ACHN (cell line): ENCODE measurements around the gene SLC35A2.
"Not testable (repeated sequence)": the region's sequence is repeated elsewhere in the genome, so short reads cannot be mapped to it uniquely, and the experiment has no call there.

ENCODE experiments used
- DNase-seq: peaks from one replicate; pipeline ENCODE4 v3.0.0-alpha.2; 2015
- in situ Hi-C: cut with HindIII; loops from 2 replicates; pipeline ENCODE4 v1.10.0; 2017; ENCODE audit warnings: low sequenced_read_pairs, low pct_ligation_motif_present, low pct_unique_long_range_greater_than_20kb

The SLC35A2 gene

DNA sequence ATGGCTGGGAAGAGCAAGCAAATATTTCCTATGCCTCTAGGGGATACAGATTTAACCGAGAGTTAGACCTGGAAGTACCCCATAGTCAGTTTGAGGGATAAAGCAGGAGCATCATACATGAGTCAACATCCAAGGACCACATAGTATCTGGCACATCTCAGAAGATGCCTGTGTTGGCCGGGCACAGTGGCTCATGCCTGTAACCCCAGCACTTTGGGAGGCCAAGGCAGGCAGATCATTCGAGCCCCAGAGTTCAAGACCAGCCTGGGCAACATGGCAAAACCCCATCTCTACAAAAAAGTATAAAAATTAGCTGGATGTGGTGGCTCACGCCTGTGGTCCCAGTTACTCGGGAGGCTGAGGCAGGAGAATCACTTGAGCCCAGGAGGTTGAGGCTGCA is 24.9 kb downstream of the SLC35A2 start:
- in situ Hi-C loops, DNase-seq: not testable (repeated sequence)

DNA sequence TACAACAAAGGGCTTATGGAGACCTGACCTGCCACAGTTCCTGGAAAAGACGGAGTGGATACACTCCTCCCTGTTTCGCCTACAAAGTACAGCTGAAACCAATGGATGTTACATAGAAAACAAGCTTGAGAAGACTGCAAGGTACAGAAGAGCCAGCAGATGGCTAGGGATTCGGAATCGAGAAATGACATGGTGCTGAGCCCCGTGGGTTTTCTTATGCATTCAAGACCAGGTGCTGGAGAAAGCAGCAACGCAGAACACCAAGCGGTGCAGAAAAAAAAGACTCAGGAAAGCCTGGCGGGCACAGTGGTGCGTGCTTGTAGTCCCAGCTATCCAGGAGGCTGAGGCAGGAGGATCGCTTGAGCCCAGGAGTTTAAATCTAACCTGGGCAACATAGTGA is 27.7 kb downstream of the SLC35A2 start:
- no peak for DNase-seq
- in situ Hi-C loops = no loop called here

DNA sequence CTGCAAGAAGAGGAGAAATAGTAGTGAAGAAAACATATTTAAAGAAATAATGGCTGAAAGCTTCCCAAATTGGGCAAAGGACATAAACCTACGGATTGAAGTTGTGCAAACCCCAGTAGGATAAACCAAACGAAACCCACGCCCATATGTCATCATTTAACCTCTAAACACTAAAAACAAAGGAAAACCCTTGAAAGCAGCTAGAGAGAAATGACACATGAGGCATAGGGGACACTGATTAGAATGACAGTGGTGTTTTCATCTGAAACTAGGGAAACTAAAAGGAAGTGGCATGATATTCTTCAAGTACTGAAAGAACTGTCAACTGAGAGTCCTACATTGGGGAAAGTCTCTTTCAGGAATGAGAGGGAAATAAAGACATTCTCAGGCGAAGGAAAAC is 34.5 kb downstream of the SLC35A2 start:
- DNase-seq, in situ Hi-C loops: not testable (repeated sequence)

DNA sequence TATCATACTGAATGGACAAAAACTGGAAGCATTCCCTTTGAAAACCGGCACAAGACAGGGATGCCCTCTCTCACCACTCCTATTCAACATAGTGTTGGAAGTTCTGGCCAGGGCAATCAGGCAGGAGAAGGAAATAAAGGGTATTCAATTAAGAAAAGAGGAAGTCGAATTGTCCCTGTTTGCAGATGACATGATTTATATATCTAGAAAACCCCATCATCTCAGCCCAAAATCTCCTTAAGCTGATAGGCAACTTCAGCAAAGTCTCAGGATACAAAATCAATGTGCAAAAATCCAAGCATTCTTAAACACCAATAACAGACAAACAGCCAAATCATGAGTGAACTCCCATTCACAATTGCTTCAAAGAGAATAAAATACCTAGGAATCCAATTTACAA is 39.4 kb downstream of the SLC35A2 start:
- in situ Hi-C loops, DNase-seq: not testable (repeated sequence)

DNA sequence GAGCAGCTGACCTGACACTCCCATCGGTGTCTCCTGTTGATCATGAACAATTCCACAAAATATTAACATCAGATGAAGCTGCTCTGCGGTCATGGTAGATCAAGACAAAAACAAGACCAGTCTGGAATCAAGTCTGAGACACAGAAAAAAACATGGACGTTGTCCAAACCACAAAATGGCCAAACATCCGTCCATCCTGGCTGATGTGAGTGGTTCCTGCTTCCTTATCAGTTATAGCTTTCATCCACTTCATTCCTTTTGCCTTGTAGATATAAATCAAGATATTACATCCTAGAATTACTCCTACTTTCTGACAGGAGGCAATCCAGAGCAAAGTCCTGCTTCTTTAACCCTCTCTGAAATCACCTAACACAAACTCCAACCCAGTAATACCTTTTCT is 47.2 kb downstream of the SLC35A2 start:
- DNase-seq = peak; percentile 66

DNA sequence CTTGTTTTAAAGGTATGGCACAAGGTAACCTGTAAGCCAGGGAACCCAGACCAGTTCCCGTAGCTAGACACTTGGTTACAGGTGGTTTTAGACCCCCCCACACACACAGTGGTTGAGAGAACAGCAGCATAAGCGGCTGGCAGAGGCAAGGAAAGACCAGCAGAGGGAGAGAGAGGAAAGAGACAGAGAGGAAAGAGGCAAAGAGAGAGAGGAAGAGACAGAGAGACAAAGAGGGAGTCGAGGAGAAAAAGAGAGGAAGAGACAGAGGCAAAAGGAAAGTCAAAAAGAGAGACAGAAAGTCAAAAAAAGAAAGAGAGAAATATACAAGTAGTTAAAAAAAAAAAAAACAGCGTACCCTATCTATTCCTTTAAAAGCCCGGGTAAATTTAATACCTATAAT is 56.5 kb downstream of the SLC35A2 start:
- in situ Hi-C loops = no loop called here
- peak; percentile 37 for DNase-seq

More for the DNA sequence above, 47.2 kb downstream of the SLC35A2 start:
- in situ Hi-C loops = no loop called here

DNA sequence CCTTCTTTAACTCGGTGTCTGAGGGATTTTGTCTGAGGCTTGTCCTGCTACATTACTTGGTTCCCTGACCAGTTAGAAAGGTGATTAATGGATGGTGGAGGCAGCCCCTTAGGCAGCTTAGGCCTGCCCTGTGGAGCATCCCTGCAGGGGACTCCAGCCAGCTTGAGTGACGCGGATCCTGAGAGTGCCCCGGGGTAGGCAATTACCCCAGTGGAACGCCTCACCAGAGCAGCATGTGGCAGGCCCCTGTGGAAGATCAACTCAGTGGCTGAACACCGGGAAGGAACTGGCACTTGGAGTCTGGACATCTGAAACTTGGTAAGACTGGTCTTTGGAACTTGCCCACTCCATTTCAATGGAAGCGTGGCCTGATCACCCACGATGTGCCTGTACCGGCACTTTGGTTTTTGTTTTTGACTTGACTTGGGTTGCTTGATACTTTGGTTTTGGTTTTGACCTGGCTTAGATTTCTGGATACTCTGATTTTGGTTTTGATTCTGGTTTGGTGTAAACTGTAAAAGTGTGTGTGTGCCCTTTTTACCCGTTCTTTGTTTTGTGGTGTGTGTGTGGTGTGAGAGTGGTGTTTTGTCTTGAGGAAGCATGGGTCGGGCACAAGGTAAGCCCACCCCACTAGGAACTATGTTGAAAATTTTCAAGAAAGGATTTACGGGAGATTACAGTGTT is 57.2 kb downstream of the SLC35A2 start:
- in situ Hi-C loops, DNase-seq: not testable (repeated sequence)

DNA sequence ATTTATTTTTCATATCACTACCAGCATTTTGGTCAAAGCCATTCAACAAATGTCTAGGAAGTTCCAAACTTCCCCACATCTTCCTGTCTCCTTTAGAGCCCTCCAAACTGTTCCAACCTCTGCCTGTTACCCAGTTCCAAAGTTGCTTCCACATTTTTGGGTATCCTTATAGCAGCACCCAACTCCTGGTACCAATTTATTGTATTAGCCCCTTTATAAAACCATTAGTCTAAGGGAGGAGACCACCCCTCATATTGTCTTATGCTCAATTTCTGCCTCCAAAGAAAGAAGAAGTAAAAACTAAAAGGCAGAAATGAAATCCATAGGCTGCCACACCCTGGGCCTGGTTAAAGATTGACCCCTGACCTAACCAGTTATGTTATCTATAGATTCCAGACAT is 58.0 kb downstream of the SLC35A2 start:
- in situ Hi-C loops, DNase-seq: not testable (repeated sequence)
